HG03342 (cell line): ENCODE data around the gene RRP12.
"Not testable (repeated sequence)": the region's sequence is repeated elsewhere in the genome, so short reads cannot be mapped to it uniquely, and the experiment has no call there.

Experiments
- ATAC-seq: cut with Tn5 transposase; IDR thresholded peaks from one replicate; pipeline ENCODE4 v1.9.1; 2021; ENCODE audit warnings: mild to moderate bottlenecking, moderate library complexity; ENCODE audit not compliant: unreplicated experiment

RRP12 gene

GRCh38 chr10:97400665-97401454, at the start of gene RRP12:
Gene RRP12, minus strand, starts transcription at chr10:97401340. Its CDS starts 109 bp downstream, at chr10:97401231.
- ATAC-seq: peak; percentile 95

DNA sequence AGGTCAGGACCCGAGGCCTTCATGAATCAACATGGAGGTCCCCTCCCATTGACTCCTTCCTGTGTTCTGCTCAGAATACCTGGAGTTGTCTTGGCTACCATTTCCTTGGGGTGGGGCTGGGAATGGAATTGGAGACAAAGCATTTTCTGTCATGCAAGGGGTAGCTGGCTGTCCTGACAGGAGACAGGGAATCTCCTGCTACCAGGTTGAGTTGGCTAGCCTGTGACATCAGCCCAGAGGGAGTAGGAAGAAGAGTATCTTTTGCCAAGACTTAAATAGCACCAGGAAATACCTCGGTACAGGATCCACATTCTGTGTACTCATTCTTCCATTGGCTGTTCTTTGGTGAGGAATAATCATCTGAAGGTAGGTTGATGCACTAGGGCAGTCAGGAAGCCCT, 49.7 kb upstream of the RRP12 start:
- ATAC-seq: no peak

DNA sequence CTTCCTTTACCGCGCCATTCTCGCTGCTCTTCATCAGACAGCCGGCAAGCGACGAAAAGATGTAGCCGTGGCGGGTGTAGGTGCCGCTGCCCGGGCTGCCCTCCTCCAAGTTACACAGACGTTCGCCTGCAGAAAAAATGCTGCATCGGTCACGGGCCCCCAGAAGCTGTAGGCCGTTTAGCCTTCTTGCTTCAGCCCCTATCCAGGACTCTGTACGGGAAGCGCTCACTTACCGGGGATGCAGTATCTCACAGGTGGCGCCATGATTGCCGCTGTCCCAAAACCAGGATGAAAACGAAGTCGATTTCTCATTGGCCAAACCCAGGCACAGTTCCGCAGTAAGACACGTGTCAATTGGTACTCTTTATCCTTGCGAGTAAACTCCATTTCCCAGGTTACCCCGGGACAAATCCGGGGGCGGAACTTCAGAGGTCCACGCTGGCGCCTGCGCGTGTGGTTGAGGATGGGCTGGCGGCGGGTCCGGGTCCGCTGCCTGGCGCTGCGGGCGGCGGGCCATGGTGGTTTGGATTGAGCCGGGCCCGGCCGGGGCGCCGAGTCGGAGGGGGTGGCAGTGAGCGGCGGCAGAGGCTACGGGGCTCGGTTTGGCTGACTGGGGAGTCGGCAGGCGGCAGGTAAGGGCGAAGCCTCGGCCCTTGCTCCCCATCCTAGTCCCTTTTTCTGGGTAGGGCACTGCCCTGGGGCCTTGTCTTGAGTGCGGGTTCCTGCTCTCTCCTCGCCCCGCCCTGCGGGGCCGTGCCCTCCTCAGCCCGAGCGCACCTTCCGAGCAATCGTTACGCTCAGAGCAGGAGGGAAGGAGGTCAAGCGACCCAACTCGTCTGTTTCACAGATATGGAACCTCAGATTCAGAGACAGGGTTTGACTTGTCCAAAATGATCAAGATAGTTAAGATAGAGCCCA, 44.8 kb upstream of the RRP12 start, which contains the start of the genes EXOSC1 and ZDHHC16:
Gene EXOSC1, minus strand, starts transcription at position 285 of the 918 bp plus-strand sequence. Its CDS starts 21 bp downstream, at position 264.
Gene ZDHHC16, plus strand, starts transcription at position 454 of the 918 bp plus-strand sequence. CDS start 5,501 bp downstream, outside the sequence.
- peak; percentile 98 for ATAC-seq

DNA sequence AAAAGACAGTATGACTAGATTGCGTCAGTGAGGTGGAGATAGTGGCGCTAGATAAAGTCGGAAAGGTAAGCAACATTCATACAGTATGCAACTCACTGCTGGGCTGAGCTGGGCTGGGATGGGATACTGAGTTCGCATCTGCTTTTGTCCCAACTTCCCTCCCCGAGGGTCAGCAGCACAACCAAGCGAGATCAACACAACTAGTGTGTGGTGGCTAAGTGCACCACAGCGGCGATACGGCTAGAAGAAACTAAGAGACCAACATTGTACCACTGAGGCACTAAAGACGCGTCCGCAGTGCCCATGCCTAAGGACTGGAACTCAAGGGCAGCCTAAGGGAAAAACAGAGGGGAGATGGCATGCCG, 44.2 kb upstream of the RRP12 start:
- ATAC-seq: no peak

- no peak for ATAC-seq
Measured at GRCh38 chr10:97444212-97444611, 43.1 kb upstream of the RRP12 start.

- no peak for ATAC-seq
Measured at GRCh38 chr10:97442277-97442676, 41.1 kb upstream of the RRP12 start.

DNA sequence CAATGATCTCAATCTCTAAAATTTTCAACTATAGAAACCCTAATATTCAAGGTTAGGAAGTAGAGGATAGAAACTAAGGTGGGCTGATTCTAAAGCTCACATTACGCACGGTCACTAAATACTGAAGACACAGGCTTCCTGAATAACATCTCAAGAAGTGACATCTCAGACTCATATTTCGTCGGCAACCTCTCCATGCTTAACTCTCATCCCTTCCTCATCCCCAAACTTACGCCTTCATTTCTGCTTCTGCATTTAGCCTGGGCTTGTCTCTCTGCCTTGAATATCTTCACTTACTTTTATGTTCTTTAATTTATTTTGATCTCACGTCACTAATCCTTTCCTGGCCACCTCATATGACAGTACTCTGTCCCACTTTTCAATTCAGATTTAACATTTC, 34.1 kb upstream of the RRP12 start:
- ATAC-seq: no peak

GRCh38 chr10:97434557-97434956, 33.4 kb upstream of the RRP12 start:
- no peak for ATAC-seq

- no peak for ATAC-seq
Measured at GRCh38 chr10:97434055-97434454, 32.9 kb upstream of the RRP12 start.

DNA sequence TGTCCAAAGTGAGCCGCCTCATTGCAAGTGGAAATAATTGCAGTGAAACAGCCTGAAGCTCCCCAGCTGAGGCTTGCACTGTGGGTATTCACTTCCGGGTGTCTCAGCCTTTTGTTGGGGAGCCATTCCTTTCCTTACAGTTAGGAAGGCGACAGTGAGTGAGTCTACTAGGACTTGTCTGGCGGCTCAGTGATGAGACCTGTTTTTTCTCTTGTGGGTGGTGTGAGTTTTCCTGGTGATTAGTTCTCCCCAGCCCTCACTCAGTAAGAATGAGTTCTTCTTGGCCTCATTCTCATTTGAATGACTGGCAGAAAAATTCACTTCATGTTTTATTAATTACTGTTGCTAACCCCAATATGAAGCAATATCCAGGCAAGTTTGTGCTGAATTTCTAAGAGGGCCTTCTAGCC, 27.4 kb upstream of the RRP12 start:
- ATAC-seq: no peak

DNA sequence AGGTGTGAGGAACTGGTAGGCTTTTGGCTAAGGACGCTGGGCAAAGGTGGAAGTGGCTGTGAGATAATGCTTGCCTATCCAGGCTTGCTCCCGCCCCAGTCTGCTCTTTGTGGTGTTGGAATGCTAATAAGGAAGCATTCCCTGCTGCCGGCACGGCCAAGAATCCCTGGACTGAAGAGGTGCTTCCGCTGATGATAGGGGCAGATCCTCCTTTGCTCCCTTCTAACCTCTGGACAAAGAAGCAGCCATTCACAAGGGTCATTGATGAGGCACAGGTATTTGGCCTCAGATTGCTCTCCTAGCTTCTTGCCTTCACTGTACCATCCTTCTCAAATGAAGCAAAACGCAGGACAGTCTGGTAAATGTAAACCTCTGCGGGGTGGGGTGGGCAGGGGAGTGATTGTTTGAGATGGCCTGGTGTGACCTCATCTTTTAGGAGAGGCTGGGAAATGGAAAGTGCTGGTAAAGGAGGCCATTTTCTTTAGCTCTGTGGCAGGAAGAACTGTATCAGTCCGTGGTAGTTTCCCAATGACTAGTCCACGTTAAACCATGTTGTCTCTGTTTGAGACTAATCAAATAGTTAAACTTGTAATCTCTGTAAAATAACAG, 26.5 kb upstream of the RRP12 start:
- ATAC-seq: no peak

GRCh38 chr10:97426776-97427570, 25.8 kb upstream of the RRP12 start:
- no peak for ATAC-seq

DNA sequence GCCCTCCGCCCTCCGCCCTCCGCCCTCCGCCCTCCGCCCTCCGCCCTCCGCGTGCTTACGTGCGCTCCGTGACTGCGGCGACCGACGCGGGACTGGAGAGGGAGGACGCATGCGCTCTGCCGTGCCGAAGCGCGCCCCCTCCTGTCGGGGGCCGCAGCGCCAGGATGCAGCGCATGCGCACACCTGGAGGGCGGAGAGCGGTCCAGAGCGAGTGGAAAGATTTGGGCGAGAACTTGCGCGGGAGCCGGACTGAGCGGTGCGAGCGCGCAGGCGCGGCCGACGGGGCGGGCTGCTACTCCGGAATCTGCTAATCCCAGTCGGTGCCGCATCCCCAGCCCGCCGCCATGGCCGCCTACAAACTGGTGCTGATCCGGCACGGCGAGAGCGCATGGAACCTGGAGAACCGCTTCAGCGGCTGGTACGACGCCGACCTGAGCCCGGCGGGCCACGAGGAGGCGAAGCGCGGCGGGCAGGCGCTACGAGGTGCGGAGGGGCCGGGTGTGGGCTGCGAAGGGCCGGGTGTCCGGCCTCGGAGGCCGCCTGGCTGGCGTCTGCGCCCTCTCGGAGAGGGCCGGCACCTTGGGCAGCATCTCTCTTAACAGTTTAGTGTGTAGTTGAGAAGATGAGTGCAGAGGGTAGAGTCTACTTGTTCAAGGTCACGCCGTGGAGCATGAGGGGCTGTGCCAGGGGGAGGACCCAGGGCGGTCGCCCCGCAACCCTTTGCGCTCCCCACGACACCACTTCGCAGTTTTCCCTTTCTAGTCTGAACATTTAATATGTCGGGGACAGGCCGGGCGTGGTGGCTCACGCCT, 25.0 kb upstream of the RRP12 start, which contains the start of gene PGAM1:
Gene PGAM1, plus strand, starts transcription at position 228 of the 812 bp plus-strand sequence. Its CDS starts 117 bp downstream, at position 345.
- ATAC-seq: peak; percentile 78

GRCh38 chr10:97423757-97424098, 22.6 kb upstream of the RRP12 start:
- not testable (repeated sequence) for ATAC-seq

- ATAC-seq: no peak
Measured at GRCh38 chr10:97416565-97416964, 15.4 kb upstream of the RRP12 start.

GRCh38 chr10:97412891-97413304, 11.8 kb upstream of the RRP12 start:
- ATAC-seq: no peak

- no peak for ATAC-seq
Measured at GRCh38 chr10:97411406-97411805, 10.3 kb upstream of the RRP12 start.

DNA sequence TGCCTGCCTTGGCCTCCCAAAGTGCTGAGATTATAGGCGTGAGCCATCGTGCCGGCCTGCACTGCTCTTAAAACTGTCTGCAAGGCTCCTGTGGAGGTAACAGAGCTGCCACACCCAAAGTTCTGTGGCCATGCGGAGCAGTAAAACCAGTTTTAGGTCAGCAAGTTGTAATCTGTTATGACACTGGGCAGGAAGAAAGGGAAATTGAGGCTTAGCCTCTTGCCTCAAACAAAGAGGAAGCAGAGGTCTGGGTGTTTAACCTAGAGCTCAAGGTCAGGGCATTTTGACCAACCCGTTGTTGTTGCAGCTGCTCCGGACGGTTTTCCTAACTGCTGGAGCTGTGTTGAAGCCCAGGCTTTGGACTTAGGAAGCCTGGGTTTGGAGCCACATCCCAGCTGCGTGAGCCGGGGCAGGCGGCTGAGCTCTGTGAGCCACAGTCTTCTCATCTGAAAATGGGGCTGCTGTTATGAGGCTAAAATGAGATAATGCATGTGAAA, 7.4 kb upstream of the RRP12 start:
- ATAC-seq: no peak

GRCh38 chr10:97407952-97408248, 6.8 kb upstream of the RRP12 start:
- ATAC-seq: no peak
